NOMO-1 (cell line): ENCODE measurements around the gene WBP1L.
"Not testable (repeated sequence)": the region's sequence is repeated elsewhere in the genome, so short reads cannot be mapped to it uniquely, and the experiment has no call there.

Experiments used
- DNase-seq, 2 experiments: peaks; one replicate each; lab custom pipeline; 2025; ENCODE audit not compliant: unreplicated experiment in 2 of 2; lab: John Stamatoyannopoulos, UW

Gene WBP1L

GRCh38 chr10:102802920-102803534 lies 59.3 kb downstream of the WBP1L start:
- DNase-seq = no peak

- no peak for DNase-seq
Observed at GRCh38 chr10:102804382-102805055, 60.8 kb downstream of the WBP1L start.

- DNase-seq = no peak
Observed at GRCh38 chr10:102808380-102808779, 64.6 kb downstream of the WBP1L start.

- no peak for DNase-seq
Observed at GRCh38 chr10:102811346-102811745, 67.6 kb downstream of the WBP1L start.

- DNase-seq = peak; percentile 76 to 82
Observed at GRCh38 chr10:102812231-102812876, 68.6 kb downstream of the WBP1L start.

- DNase-seq = no peak
Observed at GRCh38 chr10:102813017-102813541, 69.3 kb downstream of the WBP1L start.

- DNase-seq = peak; percentile 8 to 24
Observed at GRCh38 chr10:102813734-102814452, 70.1 kb downstream of the WBP1L start.

- no peak for DNase-seq
Observed at GRCh38 chr10:102814453-102814871, 70.7 kb downstream of the WBP1L start.

- DNase-seq = no peak
Observed at GRCh38 chr10:102814873-102815661, 71.3 kb downstream of the WBP1L start.

- DNase-seq = peak; percentile 61 to 81
Observed at GRCh38 chr10:102815790-102816549, 72.2 kb downstream of the WBP1L start.

- DNase-seq = no peak
Observed at GRCh38 chr10:102817175-102817574, 73.4 kb downstream of the WBP1L start.

- peak; percentile 29 to 46 for DNase-seq
Observed at GRCh38 chr10:102819054-102819453, 75.3 kb downstream of the WBP1L start.

- not testable (repeated sequence) for DNase-seq
Observed at GRCh38 chr10:102820008-102820407, 76.3 kb downstream of the WBP1L start.

- no peak for DNase-seq
Observed at GRCh38 chr10:102822222-102822621, 78.5 kb downstream of the WBP1L start.

- no peak for DNase-seq
Observed at GRCh38 chr10:102824664-102825063, 80.9 kb downstream of the WBP1L start.

GRCh38 chr10:102826148-102826796 lies 82.5 kb downstream of the WBP1L start:
- DNase-seq = no peak

GRCh38 chr10:102827597-102827975 lies 83.8 kb downstream of the WBP1L start:
- DNase-seq = no peak

GRCh38 chr10:102831322-102832071 lies 87.7 kb downstream of the WBP1L start:
- no peak for DNase-seq
